HG03520 (cell line): ENCODE measurements around the gene RGSL1.
"Not testable (repeated sequence)": the region's sequence is repeated elsewhere in the genome, so short reads cannot be mapped to it uniquely, and the experiment has no call there.

Experiments
- ATAC-seq: cut with Tn5 transposase; IDR thresholded peaks from one replicate; pipeline ENCODE4 v1.9.1; 2021; ENCODE audit warnings: mild to moderate bottlenecking, moderate library complexity; ENCODE audit not compliant: unreplicated experiment

RGSL1 gene

GRCh38 chr1:182446033-182446669 lies 3.8 kb upstream of the RGSL1 start:
- no peak for ATAC-seq

GRCh38 chr1:182447124-182447523 lies 2.8 kb upstream of the RGSL1 start:
- ATAC-seq: not testable (repeated sequence)

DNA sequence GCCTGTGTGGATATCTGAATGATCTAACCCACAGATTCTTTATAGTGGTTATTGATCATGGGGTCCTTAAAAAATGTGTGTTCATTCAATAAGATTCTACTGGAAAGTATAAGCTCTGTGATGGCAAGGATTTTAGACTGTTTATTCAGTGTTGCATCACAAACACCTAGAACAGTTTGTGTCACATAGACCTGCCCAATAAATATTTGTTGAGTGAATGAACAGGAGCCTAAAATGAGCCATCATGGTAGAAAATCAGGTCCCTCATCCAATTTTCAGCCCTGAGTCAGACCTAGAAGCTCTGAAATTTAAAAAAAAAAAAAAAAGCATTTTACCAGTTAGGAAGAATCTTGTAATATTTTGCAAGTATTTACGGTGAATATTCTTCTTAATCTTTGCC lies 2.3 kb upstream of the RGSL1 start:
- ATAC-seq: no peak

GRCh38 chr1:182453631-182454030 lies 3.7 kb downstream of the RGSL1 start:
- ATAC-seq: no peak

- ATAC-seq: no peak
These were observed 7.9 kb downstream of the RGSL1 start for GRCh38 chr1:182457844-182458243.

DNA sequence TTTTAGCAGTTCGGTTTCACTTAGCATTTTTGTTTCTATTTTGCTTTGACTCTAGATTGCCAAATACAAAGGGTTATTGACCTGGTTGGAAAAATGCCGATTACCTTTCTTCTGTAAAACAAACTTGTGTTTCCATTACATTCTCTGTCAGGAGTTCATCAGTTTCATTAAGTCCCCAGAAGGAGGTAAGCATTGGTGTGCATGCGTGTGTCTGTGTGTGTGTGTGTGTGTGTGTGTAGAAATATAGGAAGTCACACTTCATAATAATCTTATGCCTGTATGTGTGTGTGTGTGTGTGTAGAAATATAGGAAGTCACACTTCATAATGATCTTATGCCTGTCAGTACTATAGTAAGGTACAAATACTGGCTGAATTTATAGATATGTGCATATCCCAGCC lies 10.0 kb downstream of the RGSL1 start:
- ATAC-seq: no peak

DNA sequence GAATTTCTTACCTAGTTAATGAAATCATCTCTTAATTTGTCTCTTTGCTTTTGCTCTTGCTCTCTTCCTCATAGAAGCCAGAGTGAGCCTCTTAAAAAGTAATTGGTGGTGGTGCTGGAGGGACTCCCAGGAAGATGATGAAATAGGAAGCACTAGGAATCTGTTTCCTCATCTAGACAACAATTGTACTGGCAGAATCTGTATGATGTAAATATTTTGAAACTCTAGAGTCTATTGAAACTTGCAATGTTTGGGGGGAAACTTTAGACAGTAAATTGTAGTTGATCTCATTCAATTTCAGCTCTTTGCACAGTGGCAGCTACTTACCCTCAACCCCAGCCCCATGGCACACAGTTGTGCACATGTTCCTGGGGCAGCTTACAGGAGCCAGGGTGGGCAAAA lies 10.6 kb downstream of the RGSL1 start:
- no peak for ATAC-seq

DNA sequence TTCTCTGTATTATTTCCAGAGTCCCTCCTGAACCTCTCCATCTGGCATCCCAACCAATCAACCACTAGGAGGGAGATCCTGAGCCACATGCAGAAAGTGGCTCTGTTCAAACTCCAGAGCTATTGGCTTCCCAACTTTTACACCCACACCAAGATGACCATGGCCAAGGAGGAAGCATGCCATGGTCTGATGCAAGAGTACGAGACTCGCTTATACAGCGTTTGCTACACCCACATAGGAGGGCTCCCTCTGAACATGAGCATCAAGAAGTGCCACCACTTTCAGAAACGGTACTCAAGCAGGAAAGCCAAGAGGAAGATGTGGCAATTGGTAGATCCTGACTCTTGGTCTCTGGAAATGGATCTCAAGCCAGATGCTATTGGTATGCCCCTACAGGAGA lies 23.6 kb downstream of the RGSL1 start:
- no peak for ATAC-seq

GRCh38 chr1:182476625-182477024 lies 26.7 kb downstream of the RGSL1 start:
- no peak for ATAC-seq

DNA sequence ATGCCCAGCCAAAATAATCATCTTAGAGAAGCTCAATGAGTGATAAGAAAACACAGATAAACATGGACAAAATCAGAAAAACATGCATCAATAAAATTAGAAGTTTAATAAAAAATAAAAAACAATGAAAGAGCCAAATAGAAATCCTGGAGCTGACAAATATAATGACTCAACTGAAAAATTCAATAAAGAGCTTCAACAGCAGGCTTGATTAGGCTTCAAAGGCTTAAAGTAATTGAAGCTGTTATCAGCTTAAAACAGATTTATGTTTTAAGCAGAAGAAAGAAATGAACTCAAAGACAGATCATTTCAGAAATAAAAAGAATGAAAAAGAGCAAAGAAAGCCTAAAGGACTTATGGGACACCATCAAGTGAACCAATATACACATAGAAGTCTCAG lies 28.3 kb downstream of the RGSL1 start:
- ATAC-seq: no peak

- ATAC-seq: no peak
These were observed 34.1 kb downstream of the RGSL1 start for GRCh38 chr1:182484067-182484466.

- peak; percentile 98 for ATAC-seq
These were observed 34.7 kb downstream of the RGSL1 start for GRCh38 chr1:182484531-182485257.

GRCh38 chr1:182485861-182486260 lies 35.9 kb downstream of the RGSL1 start:
- ATAC-seq: no peak

DNA sequence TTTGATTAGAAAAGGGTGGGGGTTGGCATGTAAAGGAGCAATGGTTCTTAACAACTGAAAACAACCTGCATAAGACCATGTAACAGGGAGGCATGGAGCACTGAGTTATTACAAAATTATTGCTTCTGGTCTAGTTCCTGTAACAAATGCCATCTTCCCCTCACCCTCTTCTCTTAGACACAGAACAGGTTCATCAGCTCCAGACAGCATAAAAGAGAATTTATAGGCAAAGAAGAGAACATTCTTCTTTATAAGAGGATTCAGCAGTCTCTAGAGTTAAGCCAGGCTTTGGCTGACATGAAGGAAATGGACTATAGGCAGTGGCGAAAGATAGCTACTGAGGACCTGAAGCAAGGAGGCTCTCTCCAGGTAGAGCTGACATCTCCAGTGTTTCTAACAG lies 38.9 kb downstream of the RGSL1 start:
- ATAC-seq: no peak

DNA sequence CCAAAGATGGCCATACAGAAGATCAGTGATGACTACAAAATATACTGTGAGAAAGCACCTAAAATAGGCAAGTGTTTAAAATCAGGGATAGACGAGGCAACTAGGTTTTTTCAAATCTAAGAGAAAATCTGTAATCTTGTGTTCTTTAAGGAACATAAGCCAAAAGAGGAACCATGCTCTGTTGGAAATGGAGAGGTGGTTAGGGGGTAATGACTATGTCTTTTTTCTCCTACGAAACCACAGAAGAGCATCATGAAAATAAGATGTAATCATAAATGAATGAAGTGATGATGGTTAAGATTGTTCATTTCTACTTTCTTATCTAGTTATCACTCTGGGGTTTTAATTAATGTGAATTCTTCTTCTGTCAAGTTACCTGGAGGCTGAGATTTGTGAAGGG lies 43.1 kb downstream of the RGSL1 start:
- ATAC-seq: no peak

GRCh38 chr1:182495002-182495401 lies 45.1 kb downstream of the RGSL1 start:
- ATAC-seq: no peak

- ATAC-seq: no peak
These were observed 45.7 kb downstream of the RGSL1 start for GRCh38 chr1:182495693-182496092.

DNA sequence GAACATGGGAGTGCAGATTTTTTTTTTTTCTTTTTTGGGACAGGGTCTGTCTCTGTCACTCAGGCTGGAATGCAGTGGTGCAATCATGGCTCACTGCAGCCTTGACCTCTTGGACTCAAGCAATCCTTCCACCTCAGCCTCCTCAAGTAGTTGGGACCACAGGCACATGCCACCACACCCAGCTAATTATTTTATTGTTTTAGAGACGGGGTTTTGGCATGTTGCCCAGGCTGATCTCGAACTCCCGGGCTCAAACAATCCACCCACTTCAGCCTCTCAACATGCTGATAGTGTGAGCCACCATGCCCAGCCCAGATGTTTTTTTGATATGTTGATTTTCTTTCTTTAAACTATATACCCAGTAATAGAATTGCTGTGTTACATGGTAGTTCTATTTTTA lies 57.7 kb downstream of the RGSL1 start:
- no peak for ATAC-seq

DNA sequence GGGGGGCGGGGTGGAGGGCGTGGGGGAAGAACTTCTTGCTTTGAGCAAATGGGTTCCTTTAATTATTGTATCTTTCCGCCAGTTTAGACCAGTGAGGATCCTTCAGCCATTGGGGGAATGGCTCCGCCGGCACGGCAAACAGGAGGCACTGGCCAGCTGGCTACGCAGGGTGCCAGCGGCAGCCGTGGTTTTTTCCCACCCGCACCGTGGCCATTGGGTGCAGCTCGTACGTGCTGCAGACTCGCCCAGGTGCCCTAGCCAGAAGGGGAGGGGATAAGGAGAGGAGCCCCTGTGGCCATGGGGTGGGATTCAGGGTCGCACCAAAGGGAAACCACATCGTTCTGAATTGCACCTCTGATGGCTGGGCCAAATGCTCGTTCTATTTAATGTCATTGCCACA lies 65.6 kb downstream of the RGSL1 start:
- no peak for ATAC-seq

GRCh38 chr1:182520736-182521135 lies 70.8 kb downstream of the RGSL1 start:
- no peak for ATAC-seq

- no peak for ATAC-seq
These were observed 75.4 kb downstream of the RGSL1 start for GRCh38 chr1:182525342-182525741.

DNA sequence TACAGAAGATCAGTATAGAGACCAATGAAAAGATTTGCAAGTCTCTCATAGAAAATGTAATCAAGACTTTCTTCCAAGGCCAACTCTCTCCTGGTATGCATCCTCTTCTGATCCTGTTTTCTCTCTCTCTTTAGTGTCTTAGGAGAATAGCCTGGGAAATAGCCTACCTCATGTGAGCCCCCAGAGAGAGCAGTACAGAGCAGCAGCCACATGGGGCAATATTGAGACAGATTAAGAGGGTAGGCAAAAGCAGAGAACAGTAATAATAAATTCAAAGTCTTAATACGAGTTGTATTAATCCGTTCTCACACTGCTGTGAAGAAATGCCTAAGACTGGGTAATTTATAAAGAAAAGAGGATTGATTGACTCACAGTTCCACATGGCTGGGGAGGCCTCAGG lies 77.7 kb downstream of the RGSL1 start:
- no peak for ATAC-seq

DNA sequence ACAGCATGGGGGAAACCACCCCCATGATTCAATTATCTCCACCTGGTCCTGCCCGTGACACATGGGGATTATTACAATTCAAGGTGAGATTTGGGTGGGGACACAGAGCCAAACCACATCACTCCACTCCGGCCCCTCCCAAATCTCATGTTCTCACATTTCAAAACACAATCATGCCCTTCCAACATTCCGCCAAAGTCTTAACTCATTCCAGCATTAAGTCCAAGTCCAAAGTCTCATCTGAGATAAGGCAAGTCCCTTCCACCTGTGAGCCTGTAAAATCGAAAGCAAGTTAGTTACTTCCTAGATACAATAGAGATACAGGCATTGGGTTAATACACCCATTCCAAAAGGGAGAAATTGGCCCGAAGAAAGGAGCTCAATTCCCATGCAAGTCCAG lies 78.3 kb downstream of the RGSL1 start:
- ATAC-seq: not testable (repeated sequence)
